Endothelial cell of hepatic sinusoid (primary cell): ENCODE results near the gene LBHD1.
"Not testable (repeated sequence)": the region's sequence is repeated elsewhere in the genome, so short reads cannot be mapped to it uniquely, and the experiment has no call there.

Source experiments
- in situ Hi-C: cut with HindIII; loops from 2 replicates; pipeline ENCODE4 v1.10.0; 2017; ENCODE audit warnings: low sequenced_read_pairs

LBHD1 gene

GRCh38 chr11:62702246-62702645 lies 30.2 kb upstream of the LBHD1 start:
- in situ Hi-C loops = no loop called here

GRCh38 chr11:62694455-62695167 lies 22.5 kb upstream of the LBHD1 start:
- in situ Hi-C loops = loop anchor here (10.0 kb wide), 1 partner anchor 130 kb away; no protein-coding TSS in a partner anchor

DNA sequence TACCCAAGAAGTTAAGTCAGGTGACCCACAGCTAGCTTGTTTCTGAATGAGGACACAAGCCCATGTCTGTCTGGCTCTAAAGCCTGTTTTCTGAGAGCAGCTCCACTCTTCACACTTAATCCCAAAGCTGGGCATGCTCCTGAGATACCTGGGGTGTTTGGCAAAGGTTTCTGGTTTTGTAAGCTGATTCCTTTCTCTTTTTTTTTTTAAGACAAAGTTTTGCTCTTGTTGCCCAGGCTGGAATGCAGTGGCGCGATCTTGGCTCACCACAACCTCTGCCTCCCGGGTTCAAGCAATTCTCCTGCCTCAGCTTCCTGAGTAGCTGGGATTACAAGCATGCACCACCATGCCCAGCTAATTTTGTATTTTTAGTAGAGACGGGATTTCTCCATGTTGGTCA lies 21.6 kb upstream of the LBHD1 start:
- in situ Hi-C loops = loop anchor here (10.0 kb wide), 1 partner anchor 129 kb away; no protein-coding TSS in a partner anchor

GRCh38 chr11:62689421-62690183 lies 17.5 kb upstream of the LBHD1 start, which contains the start of gene LRRN4CL:
Gene LRRN4CL (minus strand): TSS chr11:62689530. CDS start chr11:62688508, 1,022 bp downstream.
- in situ Hi-C loops = loop anchor here (10.0 kb wide), 1 partner anchor 125 kb away; no protein-coding TSS in a partner anchor

DNA sequence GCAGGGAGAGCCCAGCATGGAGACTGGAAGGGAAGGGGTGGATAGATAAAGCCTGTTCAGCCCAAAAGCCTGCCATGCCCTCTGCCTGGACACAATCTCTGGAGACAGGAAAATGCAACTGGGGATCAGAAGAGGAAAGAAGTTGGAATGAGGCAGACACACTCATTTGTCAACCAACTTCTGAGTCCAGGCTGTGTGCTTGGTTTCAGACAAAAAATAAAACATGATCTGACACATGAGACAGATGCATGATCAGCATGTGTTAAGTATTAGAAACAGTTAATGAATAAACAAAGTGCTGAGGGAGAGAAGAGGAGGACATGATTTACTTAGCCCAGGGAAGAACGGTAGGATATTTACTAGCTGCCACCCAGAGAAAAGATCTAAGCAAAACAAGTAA lies 16.4 kb upstream of the LBHD1 start:
- in situ Hi-C loops = no loop called here

- in situ Hi-C loops = no loop called here
Observed at GRCh38 chr11:62687508-62688396, 15.7 kb upstream of the LBHD1 start.

DNA sequence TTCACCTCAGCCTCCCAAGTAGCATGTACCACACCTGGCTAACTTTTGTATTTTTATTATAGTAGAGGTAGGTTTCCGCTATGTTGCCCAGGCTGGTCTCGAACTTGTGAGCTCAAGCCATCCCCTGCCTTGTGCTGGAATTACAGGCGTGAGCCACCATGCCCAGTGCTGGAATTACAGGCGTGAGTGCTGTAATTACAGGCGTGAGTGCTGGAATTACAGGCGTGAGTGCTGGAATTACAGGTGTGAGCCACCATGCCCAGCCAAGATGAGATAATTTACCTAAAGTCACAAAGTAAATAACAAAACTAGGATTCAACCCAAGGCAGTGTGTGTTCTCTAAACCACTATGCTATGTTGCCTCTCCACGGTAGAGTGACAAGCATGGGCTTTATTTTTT lies 10.5 kb upstream of the LBHD1 start:
- in situ Hi-C loops = no loop called here

DNA sequence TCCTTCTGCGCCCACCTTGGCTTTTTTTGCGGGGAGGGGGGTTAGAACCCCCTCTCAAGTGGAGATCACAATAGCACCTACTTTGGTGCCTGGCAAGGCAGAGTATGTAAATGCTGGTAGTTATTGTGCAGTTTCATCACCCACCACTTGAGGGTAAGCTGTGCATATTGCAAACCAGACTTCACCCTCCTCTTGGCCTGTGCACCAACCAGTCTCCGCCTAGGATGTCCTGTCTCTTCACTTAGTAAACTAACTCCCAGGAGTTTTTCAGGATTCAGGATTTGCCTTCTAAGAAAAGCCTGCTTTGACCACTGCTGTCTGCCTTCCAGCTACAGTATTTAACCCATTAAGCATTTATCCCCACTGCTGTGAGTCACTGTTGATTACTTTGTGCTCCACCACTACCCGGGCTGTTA lies 8.8 kb upstream of the LBHD1 start:
- in situ Hi-C loops = no loop called here

- in situ Hi-C loops = no loop called here
Observed at GRCh38 chr11:62678770-62679696, 7.0 kb upstream of the LBHD1 start, which contains the start of gene UBXN1. Gene UBXN1 (minus strand): TSS chr11:62679073. CDS start chr11:62678923, 150 bp downstream.

DNA sequence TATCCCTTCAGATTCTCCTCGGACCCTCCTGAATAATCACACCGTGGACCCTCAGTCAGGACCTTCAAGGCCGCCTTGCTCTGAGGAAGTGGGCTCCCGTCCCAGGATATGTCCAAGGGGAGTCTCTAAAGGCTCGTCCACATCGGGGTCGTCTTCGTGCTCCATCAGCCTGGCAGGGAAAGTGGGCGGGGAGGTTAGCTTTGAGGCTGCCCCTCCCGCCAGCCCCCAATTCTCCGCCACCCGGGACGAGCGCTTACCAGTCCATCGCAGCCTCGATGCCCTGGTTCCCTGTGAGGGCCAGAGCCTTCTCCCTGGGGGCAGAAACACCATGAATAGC lies 6.3 kb upstream of the LBHD1 start:
- in situ Hi-C loops = no loop called here

- in situ Hi-C loops = no loop called here
Observed at GRCh38 chr11:62677714-62678113, 5.6 kb upstream of the LBHD1 start.

- in situ Hi-C loops = no loop called here
Observed at GRCh38 chr11:62677156-62677555, 5.1 kb upstream of the LBHD1 start.

DNA sequence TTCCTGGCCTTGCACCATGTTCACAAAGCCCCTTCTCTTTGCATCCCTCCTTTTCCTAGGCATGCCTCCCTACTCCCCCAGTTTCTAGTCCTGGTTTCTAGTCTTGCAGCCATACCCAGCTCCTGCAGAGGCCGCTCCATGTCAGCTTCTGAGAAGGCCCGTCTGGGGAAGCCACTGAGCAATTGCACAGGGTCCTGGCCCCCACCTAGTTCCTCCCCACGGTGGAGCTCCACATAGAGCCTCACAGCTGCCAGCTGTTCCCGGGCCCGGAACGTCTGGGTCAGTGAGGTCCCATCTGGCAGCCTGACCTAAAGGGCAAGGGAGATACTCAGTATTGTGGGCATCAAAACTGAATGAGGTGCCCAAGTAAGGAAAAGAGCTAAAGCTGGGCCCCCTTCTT lies 4.6 kb upstream of the LBHD1 start:
- in situ Hi-C loops = no loop called here

- in situ Hi-C loops = not testable (repeated sequence)
Observed at GRCh38 chr11:62675415-62675814, 3.3 kb upstream of the LBHD1 start.

GRCh38 chr11:62673196-62673525 lies 1.1 kb upstream of the LBHD1 start:
- in situ Hi-C loops = loop anchor here (5.0 kb wide), 1 partner anchor 99 kb away; the partner anchor contains the start of gene TAF6L

- in situ Hi-C loops = loop anchor here (5.0 kb wide), 1 partner anchor 101 kb away; the partner anchor contains the start of gene TAF6L
Observed at GRCh38 chr11:62671236-62671607, 845 bp downstream of the LBHD1 start.

DNA sequence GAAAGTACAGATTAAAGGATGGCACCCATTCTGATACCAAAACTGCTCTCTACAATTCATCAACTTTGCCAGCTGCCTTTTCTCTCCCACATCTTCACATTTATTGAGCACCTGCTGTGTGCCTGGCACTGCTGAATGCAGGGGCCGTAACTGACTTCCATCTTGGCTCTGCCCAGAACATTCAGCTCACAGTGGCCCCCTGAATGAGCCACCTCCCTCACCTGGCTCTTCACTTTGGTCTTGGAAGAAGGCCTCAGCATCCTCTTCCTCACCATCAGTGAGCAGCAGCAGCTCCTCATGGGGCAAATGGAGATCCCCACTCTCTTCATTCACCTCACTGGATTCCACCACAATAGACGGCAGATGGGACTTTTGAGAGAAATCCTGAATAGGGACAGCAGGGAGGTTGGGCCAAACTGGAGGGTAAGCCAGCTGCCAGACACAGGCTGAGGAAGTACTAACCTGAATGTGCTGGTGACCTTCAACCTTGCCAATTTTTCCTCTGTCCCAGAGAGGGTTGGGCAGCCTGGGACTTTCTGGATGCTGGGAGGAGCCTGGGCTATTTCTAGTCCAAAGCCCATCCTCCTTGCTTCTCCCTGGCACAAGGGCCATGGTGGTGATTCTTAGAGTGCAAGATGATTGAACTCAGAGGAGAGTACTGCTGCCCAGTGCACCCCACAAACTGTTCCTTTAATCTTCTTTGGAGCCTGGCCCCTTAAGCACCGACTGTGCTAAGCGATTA lies 2.5 kb downstream of the LBHD1 start:
- in situ Hi-C loops = loop anchor here (5.0 kb wide), 1 partner anchor 103 kb away; the partner anchor contains the start of gene TAF6L

GRCh38 chr11:62667460-62667859 lies 4.6 kb downstream of the LBHD1 start:
- in situ Hi-C loops = no loop called here

- in situ Hi-C loops = no loop called here
Observed at GRCh38 chr11:62666259-62666926, 5.7 kb downstream of the LBHD1 start.
